ENCODE measurements around the gene KCNK18.

DNA sequence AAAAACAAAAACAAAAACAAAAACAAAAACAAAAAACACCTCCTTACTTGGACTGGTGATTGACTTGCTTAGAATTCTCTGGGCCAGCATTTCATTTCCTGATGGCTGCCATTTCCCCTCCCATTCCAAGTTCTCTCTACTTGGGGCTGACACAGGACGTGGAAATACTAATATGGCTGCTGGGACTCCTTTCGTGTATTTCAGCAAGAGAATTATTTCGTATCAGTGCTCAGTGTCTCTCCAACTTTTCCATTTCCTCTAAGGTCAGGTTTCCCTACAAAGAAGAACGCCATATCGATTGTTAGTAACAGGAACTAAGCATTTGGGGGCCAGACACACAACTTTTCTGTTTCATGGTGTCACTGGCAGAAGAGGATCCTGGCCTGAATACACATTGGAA is 36.7 kb upstream of the KCNK18 start:
- TF ChIP-seq CEBPB (IDR thresholded peaks at IDR 0.05) (no peak), EP300 (IDR thresholded peaks at IDR 0.05) (no peak), POLR2A (IDR thresholded peaks at IDR 0.05; ENCODE audit: low read length) (no peak)
- TF ChIP-seq, protein P1, sequence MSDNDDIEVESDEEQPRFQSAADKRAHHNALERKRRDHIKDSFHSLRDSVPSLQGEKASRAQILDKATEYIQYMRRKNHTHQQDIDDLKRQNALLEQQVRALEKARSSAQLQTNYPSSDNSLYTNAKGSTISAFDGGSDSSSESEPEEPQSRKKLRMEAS (IDR thresholded peaks at IDR 0.05): no peak
- TF ChIP-seq, protein P2, sequence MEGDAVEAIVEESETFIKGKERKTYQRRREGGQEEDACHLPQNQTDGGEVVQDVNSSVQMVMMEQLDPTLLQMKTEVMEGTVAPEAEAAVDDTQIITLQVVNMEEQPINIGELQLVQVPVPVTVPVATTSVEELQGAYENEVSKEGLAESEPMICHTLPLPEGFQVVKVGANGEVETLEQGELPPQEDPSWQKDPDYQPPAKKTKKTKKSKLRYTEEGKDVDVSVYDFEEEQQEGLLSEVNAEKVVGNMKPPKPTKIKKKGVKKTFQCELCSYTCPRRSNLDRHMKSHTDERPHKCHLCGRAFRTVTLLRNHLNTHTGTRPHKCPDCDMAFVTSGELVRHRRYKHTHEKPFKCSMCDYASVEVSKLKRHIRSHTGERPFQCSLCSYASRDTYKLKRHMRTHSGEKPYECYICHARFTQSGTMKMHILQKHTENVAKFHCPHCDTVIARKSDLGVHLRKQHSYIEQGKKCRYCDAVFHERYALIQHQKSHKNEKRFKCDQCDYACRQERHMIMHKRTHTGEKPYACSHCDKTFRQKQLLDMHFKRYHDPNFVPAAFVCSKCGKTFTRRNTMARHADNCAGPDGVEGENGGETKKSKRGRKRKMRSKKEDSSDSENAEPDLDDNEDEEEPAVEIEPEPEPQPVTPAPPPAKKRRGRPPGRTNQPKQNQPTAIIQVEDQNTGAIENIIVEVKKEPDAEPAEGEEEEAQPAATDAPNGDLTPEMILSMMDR (IDR thresholded peaks at IDR 0.05): no peak

Measured in A549 (cell line).